HG03378 (cell line): ENCODE data around the gene BCL11A.
"Not testable (repeated sequence)": the region's sequence is repeated elsewhere in the genome, so short reads cannot be mapped to it uniquely, and the experiment has no call there.

Experiments
- ATAC-seq: cut with Tn5 transposase; IDR thresholded peaks from one replicate; pipeline ENCODE4 v1.9.1; 2021; ENCODE audit warnings: mild to moderate bottlenecking, moderate library complexity; ENCODE audit not compliant: unreplicated experiment

The BCL11A gene

DNA sequence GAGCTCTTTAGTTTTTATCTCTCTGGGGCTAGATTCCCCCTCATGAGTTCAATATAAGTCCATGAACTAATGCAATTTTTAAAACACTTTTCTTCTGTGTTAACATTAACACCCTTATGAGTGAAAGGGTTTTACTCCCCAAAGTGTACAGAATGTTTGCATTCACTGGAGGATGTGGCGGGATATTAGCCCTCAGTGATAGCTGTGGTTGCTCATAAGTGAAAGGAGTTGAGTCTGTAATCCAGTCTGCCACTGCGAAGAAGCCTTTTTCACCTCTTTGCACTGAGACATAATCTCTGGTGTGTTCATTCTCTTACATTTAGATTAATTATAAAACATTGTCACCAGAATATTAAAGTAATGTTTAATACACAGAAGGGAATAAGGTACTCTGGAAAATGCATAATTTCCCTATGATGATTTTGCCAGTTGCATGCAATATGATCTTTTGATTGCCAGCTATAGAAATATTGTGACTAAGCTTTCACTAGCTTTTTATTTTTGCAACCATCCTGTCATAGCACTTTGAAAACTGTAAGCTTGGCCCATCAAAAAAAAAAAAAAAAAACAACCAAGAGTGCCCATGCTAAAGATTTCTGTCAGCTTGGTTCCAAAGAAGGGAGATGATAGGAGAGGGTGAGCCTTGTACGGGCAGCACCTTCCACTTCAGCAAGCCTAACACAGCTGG is 113.2 kb downstream of the BCL11A start:
- peak; percentile 21 for ATAC-seq

DNA sequence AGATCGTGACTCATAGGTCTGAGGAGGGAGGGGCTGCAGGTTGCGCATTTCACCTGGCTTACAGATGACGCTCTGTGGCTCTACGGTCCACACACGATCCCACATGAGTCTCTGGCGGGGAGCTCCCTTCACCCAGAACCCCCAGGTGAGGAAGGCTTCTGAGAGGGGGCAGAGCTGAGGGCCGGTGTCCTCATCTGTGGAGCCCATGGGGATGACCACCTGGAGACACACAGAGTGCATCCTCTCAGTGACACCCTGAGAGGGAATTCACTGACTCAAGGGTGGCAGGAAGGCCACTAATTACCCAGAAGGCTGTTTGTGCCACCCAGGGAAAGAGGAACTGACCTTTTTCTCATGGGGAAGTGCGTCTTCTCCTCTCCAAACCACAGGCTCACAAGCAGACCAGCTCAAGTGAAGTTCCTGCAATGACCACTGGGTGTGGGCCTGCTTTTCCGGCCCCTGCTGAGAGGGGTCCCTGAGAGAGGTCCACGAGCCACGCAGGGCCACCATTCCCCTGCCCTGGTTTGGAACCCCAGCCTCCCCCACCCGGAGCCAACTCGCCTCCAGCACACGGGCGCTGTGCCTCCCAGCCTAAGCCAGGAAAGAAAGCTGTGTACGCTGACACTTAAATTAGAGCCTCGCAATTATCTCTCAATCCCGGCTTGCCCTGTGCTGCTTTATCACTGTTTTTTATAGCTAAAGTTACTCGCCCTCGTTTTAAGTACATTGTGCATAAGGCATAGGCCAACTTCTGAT is 114.1 kb downstream of the BCL11A start:
- ATAC-seq, result peak; percentile 99

DNA sequence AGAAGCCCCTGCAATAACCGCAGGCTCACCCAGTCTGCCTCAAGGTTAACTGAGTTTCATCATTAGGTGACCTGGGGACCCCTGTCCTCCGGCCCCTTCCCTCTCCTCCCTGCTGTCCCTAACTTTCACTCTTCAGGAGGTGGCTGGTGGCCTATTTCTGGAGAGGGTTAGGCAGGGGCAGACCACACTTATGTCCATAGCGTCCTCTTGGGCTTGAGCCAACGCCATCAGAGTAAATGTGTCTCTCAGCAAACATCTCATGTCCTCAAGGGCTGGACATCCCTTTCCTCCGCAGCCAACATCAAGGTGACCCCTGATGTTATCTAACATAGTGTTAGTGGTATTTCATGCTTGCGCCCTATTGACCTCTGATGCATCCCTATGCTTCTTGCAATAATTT is 114.8 kb downstream of the BCL11A start:
- ATAC-seq, result no peak

- ATAC-seq, result no peak
Observed at GRCh38 chr2:60438131-60438530, 115.3 kb downstream of the BCL11A start.

- no peak for ATAC-seq
Observed at GRCh38 chr2:60437080-60437696, 116.3 kb downstream of the BCL11A start.

DNA sequence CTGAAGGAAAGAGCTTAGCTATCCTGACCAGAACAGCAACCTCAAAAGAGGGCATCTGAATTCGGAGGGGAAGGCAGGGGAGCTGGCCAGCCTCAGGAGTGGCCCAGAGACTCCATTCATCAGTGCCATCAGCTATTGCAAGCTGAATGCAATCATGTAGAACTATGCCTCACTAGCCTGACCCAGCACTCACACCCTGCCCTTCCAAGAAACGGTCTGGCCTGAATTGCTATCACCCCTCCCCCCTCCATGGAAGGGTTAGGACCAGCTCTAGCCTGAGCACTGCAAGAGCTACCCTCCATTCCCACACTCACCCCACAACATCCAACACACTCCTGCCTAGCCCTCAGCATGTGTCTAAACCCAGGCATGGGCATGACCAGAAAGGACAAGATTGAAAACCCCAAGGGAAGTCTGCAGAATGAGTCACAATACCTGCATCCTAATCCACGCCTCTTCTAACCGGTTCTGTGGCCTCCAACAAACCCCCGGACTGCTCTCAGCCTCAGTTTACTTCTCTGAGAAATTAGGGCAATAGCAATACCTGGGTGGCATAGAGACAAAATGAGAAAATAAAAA is 120.3 kb downstream of the BCL11A start:
- ATAC-seq, result no peak

DNA sequence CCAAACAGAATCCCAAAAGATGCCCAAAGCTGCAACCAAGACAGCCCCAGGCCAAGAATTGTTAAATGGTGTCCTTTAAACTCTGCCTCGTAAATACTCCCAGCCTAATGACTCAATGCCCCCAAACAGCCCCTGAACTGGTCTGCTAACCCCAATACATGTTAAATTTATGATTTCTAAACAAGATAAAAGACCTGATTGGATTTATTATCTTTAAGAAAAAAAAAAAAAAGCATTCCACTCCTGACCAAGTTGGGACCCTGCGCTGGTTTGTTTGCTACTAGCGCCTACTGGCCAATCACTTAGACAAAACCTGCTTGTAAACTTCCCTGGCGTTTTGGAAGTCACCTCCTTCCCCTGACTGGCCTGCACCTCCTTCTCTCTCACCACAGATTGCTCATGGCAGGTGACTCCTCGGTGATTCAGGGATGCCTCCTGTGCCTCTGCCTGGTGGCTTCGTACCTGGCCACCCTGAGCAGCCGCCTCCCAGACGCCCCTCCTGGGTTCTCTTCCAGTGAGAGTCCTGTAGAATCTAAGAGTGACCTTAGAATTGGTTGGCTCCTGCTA is 121.3 kb downstream of the BCL11A start:
- no peak for ATAC-seq

DNA sequence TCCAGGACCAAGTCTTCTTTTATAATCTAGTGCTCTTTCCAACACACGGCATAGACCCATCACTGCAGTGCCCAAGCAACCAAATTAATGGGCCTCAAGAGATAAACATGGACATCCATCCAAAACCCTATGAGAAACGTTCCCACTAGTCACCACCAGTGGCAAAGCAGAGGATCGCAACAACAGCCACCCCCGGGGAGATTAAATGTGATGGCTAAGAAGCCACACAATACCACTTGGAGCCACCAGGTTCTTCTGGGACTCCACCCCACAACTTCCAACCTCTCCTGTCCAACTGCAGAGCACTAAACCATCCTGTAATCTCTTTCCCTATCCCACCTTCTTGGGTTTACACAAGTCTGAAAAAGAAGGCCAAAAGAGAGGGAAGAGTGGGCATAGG is 123.8 kb downstream of the BCL11A start:
- no peak for ATAC-seq

GRCh38 chr2:60426880-60427279 is 126.6 kb downstream of the BCL11A start:
- ATAC-seq, result no peak

- no peak for ATAC-seq
Observed at GRCh38 chr2:60426341-60426740, 127.1 kb downstream of the BCL11A start.

GRCh38 chr2:60424233-60424632 is 129.2 kb downstream of the BCL11A start:
- ATAC-seq, result no peak

DNA sequence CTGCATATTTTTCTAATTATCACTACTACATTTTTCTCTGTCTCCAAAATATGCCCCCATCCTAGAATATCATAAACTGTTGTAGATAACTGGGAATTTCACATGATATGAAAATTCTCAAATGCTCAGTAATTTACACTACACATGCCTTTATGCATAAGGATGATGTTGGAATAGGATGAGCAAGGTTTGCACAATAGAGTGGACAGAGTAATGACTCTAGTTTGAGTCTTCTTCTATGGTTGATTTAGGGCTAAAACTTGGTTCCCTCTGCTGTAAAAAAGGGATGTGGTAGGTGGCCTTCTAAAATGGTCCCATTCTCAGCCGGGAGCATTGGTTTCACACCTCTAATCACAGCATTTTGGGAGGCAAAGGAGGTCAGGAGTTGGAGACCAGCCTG is 129.9 kb downstream of the BCL11A start:
- no peak for ATAC-seq

DNA sequence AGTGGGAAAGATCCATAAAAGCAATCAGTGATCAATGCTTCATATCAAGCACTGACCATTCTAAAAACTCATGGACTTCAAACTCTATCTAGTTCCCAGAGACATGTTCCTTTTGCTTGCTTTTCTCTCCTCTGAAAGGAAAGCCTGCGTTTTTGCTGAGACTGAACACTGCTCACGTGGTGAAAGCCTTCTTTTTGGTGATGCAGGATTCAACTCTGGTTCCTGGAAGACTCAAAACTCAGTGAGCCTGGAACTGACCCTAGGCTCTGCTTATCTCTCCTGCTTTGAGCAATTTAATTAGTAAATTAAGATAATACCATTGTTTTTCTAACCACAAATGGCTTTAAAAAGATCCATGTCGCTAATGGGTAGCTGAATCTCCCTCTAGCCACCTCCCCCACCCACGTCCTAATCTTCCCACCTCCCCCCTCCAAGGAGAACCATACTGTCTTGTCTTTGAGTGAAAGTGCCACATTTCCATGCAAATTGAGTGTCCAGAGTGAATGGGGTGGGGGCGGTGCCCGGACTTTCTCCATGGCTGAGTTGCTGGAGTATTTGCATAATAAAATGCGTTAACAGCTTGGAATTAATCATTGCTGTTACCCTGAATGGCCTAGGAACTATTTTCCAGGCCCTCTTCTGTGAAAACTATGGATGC is 130.5 kb downstream of the BCL11A start:
- ATAC-seq, result no peak

DNA sequence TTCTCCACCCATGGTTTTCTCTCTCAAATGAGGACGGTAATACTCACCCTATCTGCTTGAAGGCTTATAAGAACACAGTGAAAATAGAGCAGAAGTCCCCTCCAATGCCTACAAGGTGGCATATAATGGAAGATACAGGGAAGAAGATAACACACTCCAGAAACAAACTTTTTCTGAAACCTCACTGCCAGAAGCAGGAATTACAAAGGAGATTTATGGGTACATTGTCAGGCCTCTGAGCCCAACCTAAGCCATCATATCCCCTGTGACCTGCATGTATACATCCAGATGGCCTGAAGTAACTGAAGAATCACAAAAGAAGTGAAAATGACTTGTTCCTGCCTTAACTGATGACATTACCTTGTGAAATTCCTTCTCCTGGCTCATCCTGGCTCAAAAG is 136.2 kb downstream of the BCL11A start:
- not testable (repeated sequence) for ATAC-seq

- ATAC-seq, result no peak
Observed at GRCh38 chr2:60416221-60417008, 137.0 kb downstream of the BCL11A start.

DNA sequence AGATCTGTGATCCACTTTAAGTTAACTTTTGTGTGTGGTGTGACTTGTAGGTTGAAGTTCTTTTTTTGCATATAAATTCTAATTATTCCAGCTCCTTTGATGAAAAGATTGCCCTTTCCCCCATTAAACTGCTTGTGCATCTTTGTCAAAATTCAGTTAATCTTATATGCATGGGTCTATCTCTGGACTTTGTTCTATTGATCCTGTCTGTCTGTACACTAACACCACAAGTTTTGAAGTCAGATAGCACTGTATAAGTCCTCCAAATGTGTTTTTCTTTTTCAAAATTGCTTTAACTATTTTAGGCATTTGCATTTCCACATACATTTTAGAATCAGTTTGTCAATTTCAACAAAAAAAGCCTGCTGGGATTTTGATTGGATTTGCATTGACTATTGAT is 137.6 kb downstream of the BCL11A start:
- no peak for ATAC-seq

GRCh38 chr2:60414495-60415138 is 138.8 kb downstream of the BCL11A start:
- ATAC-seq, result no peak

- ATAC-seq, result peak; percentile 80
Observed at GRCh38 chr2:60413814-60414168, 139.7 kb downstream of the BCL11A start.

- ATAC-seq, result peak; percentile 30
Observed at GRCh38 chr2:60413069-60413813, 140.2 kb downstream of the BCL11A start.
